HCT116 (cell line): Measurements from ENCODE around the gene LRP2BP.

Experiments used
- CEBPB ChIP-seq: IDR thresholded peaks from 2 replicates; pipeline ENCODE4 v1.6.1; 2012; ENCODE audit warnings: low read depth
- EZH2 ChIP-seq: fragments of 200-600 bp; sonication (generic); IDR thresholded peaks from 2 replicates; pipeline ENCODE4 v1.6.1; 2017; ENCODE audit warnings: antibody characterized with exemption, mixed run types
- EZH2phosphoT487 ChIP-seq: fragments of 200-600 bp; IDR thresholded peaks from 2 replicates; pipeline ENCODE4 v1.6.1; 2018; ENCODE audit warnings: antibody characterized with exemption, borderline replicate concordance
- POLR2A ChIP-seq: IDR thresholded peaks from 2 replicates; pipeline ENCODE4 v1.7.0; 2011; ENCODE audit warnings: borderline replicate concordance; ENCODE audit not compliant: insufficient read depth, insufficient read length; ENCODE audit errors: extremely low read depth
- POLR2AphosphoS5 ChIP-seq: IDR thresholded peaks from 2 replicates; pipeline ENCODE4 v1.6.1; 2011; ENCODE audit warnings: mild to moderate bottlenecking, low read depth, low read length, moderate library complexity
- RAD21 ChIP-seq: IDR thresholded peaks from 2 replicates; pipeline ENCODE4 v1.6.1; 2012; ENCODE audit warnings: low read depth, mild to moderate bottlenecking
- SIN3A ChIP-seq: IDR thresholded peaks from 2 replicates; pipeline ENCODE4 v1.6.1; 2012; ENCODE audit warnings: low read depth
- YY1 ChIP-seq: IDR thresholded peaks from 2 replicates; pipeline ENCODE4 v1.6.1; 2011; ENCODE audit warnings: low read length, low read depth, moderate library complexity, mild to moderate bottlenecking; ENCODE audit not compliant: insufficient replicate concordance; ENCODE audit errors: extremely low read depth
- ZFX ChIP-seq: fragments of 450-650 bp; IDR thresholded peaks from 2 replicates; pipeline ENCODE4 v1.6.1; 2017
- TF ChIP-seq, protein P1 (sequence below), 3 experiments: fragments of 200-600 bp in 1 of 3; sonication (generic) in 1 of 3; IDR thresholded peaks in 2 of 3; conservative IDR thresholded peaks in 1 of 3; 2 replicates each; pipeline ENCODE4 v1.5.1; 2012 to 2017; ENCODE audit warnings: low read depth in 2 of 3, low read length in 2 of 3, antibody characterized with exemption in 1 of 3, borderline replicate concordance in 1 of 3, control low read depth in 1 of 3, mild to moderate bottlenecking in 1 of 3, mixed read lengths in 1 of 3, mixed run types in 1 of 3, moderate library complexity in 1 of 3; ENCODE audit not compliant: insufficient read depth in 1 of 3
- TF ChIP-seq, protein P2 (sequence below): IDR thresholded peaks from 2 replicates; pipeline ENCODE4 v1.6.1; 2012; ENCODE audit warnings: low read depth
- TF ChIP-seq, protein P3 (sequence below): IDR thresholded peaks from 2 replicates; pipeline ENCODE4 v1.6.1; 2011; ENCODE audit warnings: mild to moderate bottlenecking, low read length, moderate library complexity; ENCODE audit not compliant: insufficient replicate concordance; ENCODE audit errors: extremely low read depth
- TF ChIP-seq, protein P4 (sequence below): IDR thresholded peaks from 2 replicates; pipeline ENCODE4 v1.6.1; 2012
- TF ChIP-seq, protein P5 (sequence below): IDR thresholded peaks from 2 replicates; pipeline ENCODE4 v1.6.1; 2012

DNA sequence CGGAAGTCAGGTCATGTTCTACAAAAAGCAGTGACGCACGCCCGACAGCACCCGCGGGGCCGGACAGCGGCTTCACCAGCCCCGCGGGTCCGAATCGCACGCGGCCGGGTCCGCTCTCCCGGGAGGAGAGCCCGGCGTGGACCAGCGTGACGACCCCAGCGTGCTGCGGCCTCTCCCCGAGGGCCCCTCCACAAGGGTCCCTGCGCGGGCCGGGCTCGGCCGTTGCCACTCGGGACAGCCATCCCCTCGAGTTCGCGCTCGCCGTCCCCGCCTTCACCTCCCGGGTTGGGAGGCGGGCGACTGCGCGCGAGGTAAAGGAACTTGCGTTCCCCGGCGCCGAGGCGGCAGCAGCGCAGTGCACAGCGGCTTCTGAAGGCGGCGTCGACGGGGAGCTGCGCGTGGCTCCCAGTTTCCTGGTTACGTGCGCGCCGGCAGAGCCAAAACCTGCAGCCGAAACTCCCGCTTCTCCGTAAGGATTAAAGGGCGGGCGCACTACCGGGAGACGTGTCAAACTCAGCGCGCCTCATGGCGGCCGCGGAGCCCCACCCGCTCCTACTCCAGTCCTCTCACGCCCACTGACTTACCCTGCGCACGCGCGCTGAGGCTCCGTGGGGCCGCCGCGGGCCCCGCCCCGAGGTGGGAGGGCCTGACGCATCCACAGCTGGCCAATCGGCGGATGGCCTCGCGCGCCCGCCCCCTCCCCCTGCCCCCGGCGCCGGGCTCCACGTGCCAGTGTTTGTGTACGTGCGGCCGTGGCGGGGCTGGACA lies 416 bp upstream of the LRP2BP start:
- no peak; the same call in 1 of the 2 replicates for TF ChIP-seq POLR2AphosphoS5
- TF ChIP-seq, protein P1, sequence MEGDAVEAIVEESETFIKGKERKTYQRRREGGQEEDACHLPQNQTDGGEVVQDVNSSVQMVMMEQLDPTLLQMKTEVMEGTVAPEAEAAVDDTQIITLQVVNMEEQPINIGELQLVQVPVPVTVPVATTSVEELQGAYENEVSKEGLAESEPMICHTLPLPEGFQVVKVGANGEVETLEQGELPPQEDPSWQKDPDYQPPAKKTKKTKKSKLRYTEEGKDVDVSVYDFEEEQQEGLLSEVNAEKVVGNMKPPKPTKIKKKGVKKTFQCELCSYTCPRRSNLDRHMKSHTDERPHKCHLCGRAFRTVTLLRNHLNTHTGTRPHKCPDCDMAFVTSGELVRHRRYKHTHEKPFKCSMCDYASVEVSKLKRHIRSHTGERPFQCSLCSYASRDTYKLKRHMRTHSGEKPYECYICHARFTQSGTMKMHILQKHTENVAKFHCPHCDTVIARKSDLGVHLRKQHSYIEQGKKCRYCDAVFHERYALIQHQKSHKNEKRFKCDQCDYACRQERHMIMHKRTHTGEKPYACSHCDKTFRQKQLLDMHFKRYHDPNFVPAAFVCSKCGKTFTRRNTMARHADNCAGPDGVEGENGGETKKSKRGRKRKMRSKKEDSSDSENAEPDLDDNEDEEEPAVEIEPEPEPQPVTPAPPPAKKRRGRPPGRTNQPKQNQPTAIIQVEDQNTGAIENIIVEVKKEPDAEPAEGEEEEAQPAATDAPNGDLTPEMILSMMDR (IDR thresholded peaks at IDR 0.05 in 2 of 3, conservative IDR thresholded peaks at IDR 0.05 in 1 of 3; ENCODE audit: borderline replicate concordance in 1 of 3, insufficient read depth in 1 of 3, low read depth in 2 of 3, low read length in 2 of 3), result no peak
- TF ChIP-seq EZH2, result no peak
- TF ChIP-seq, protein P2, sequence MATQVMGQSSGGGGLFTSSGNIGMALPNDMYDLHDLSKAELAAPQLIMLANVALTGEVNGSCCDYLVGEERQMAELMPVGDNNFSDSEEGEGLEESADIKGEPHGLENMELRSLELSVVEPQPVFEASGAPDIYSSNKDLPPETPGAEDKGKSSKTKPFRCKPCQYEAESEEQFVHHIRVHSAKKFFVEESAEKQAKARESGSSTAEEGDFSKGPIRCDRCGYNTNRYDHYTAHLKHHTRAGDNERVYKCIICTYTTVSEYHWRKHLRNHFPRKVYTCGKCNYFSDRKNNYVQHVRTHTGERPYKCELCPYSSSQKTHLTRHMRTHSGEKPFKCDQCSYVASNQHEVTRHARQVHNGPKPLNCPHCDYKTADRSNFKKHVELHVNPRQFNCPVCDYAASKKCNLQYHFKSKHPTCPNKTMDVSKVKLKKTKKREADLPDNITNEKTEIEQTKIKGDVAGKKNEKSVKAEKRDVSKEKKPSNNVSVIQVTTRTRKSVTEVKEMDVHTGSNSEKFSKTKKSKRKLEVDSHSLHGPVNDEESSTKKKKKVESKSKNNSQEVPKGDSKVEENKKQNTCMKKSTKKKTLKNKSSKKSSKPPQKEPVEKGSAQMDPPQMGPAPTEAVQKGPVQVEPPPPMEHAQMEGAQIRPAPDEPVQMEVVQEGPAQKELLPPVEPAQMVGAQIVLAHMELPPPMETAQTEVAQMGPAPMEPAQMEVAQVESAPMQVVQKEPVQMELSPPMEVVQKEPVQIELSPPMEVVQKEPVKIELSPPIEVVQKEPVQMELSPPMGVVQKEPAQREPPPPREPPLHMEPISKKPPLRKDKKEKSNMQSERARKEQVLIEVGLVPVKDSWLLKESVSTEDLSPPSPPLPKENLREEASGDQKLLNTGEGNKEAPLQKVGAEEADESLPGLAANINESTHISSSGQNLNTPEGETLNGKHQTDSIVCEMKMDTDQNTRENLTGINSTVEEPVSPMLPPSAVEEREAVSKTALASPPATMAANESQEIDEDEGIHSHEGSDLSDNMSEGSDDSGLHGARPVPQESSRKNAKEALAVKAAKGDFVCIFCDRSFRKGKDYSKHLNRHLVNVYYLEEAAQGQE, result no peak; the same call in 1 of the 2 replicates
- TF ChIP-seq RAD21, result no peak
- peak; percentile 97 for TF ChIP-seq YY1
- no peak for TF ChIP-seq EZH2phosphoT487
- TF ChIP-seq, protein P3, sequence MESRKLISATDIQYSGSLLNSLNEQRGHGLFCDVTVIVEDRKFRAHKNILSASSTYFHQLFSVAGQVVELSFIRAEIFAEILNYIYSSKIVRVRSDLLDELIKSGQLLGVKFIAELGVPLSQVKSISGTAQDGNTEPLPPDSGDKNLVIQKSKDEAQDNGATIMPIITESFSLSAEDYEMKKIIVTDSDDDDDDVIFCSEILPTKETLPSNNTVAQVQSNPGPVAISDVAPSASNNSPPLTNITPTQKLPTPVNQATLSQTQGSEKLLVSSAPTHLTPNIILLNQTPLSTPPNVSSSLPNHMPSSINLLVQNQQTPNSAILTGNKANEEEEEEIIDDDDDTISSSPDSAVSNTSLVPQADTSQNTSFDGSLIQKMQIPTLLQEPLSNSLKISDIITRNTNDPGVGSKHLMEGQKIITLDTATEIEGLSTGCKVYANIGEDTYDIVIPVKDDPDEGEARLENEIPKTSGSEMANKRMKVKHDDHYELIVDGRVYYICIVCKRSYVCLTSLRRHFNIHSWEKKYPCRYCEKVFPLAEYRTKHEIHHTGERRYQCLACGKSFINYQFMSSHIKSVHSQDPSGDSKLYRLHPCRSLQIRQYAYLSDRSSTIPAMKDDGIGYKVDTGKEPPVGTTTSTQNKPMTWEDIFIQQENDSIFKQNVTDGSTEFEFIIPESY, result peak; percentile 61
- TF ChIP-seq, protein P4, sequence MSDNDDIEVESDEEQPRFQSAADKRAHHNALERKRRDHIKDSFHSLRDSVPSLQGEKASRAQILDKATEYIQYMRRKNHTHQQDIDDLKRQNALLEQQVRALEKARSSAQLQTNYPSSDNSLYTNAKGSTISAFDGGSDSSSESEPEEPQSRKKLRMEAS, result peak; percentile 100
- peak; percentile 79 for TF ChIP-seq POLR2A
- TF ChIP-seq, protein P5, sequence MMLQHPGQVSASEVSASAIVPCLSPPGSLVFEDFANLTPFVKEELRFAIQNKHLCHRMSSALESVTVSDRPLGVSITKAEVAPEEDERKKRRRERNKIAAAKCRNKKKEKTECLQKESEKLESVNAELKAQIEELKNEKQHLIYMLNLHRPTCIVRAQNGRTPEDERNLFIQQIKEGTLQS, result no peak
- TF ChIP-seq ZFX, result peak; percentile 31; the same call in 1 of the 2 replicates
- no peak; the same call in 1 of the 2 replicates for TF ChIP-seq CEBPB
- peak; percentile 35; the same call in 1 of the 2 replicates for TF ChIP-seq SIN3A
